ENCODE measurements around the gene SSH2.
"Not testable (repeated sequence)": the region's sequence is repeated elsewhere in the genome, so short reads cannot be mapped to it uniquely, and the experiment has no call there.

The SSH2 gene

DNA sequence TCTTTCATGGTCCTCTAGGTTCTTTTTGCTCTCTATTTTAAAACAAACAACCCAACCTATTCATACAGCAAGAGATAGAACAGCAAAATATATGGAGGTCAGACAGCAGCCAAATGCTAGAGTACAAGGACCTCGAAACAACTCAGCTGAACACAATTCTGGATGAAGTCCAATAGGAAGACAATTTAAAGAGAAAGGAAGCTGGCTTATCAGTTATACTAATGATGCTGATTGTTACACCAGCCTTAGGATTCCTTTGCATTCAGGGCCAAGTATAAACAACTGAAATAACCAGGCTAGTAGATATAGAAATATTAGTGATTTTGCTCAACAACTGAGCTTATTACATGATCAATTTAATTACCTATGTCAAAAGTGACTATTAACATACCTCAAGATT lies 2.5 kb downstream of the SSH2 start:
- no peak for DNase-seq (ENCODE audit: low read depth)

DNA sequence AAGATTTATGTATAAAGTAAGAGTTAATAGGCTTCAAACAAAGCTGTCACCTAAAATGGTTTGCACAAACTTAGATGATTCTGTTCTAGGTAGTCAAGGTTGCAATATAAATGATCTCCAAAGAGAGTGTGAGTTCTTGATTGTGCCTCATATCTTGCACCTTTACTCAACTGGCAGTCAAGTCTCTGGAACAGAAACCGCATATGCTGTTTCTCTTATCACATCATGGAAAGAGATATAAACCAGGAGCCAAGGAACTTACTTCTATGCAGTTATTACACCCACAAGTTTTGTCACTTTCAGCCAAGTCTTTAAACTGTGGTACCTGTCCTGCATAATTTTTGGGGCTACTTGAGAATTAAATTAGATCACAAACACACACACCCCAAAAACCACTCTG lies 5.2 kb downstream of the SSH2 start:
- DNase-seq (ENCODE audit: low read depth), result no peak

DNA sequence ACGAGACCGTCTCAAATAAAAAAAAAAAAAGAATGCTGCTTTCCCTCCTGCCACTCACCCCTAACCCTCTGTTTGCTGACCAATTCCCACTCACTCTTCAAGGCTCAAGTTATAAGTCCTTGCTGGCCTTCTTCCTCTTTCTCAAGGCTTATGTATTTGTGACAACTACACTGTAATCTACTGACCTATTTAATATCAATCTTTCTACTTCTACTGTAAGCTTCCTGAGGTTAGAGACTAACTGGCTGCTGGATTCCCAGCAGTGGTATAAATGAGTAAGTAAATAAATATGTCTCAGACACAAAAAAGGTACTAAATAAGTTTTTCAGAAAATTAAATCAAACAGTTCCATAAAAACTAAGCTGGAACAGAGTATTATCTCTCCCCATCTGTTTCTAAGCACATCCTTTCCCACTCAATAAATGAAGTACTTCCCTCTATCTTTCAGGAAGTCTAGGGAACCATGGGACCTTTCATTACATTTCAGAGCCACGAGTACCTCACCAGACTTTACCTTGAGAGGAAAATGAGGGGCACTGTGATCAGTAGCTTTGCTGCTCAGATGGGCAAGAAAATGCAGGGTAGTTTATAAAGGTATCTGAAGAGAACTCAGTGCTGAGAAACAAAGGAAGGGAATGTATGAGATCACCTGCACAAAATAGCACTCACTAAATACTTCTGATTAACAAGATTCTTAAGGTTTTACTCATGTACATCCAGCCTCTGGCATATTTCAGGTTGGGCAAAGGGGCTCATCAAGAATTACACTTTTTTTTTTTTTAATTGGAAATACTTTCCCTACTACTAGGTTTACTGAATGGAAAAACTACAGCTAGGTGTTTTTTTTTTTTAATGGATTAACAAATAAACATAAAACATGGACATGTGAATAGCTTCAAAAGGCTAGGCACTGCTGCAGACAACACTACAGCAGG lies 10.8 kb downstream of the SSH2 start:
- DNase-seq (ENCODE audit: low read depth), result no peak

DNA sequence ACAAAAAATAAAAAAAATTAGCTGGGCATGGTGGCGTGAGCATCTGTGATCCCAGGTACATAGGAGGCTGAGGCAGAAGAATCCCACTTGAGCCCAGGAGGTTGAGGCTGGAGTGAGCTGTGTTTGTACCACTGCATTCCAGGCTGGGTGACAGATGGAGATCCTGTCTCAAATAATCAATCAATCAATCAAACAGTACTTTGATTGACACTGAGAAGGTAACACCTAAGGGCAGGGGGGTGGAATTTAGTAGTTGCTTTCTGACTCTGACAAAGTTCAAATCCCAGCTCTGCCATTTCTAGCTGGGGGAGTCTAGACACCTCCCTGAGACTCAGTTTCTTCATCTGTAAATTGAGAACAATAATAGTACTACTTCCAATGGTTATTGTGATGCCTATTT lies 12.0 kb downstream of the SSH2 start:
- no peak for DNase-seq (ENCODE audit: low read depth)

DNA sequence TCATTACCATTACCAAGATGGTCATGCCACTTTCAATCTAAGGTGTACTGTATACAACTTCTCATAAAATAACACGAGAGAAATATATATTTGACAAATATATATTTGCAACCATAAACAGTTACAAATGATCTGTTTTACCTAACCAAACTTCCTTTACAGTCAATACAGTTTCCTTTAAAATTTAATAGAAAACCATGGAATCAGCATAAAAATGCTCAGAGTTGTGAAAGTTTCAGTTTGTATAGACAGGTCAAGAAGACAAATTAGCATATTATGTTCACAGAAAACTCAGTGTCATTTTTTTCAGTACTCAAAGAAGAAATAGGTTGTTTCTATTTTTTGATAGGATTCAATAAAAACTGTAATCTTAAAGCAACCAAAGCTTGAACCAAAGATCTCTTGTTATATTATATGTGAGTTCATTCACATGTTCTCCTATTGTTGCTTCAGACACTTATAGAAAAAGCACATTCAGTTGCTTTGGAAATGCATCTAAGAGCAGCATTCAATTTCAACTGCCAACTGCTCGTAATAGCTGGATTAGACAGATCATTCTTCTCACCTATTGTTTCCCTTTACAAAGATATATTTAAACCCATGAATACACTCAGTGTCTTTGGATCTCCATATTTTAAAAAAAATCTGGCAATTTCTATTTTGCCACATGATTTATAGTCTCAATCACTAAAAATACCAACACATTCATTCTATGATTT lies 15.1 kb downstream of the SSH2 start:
- no peak for DNase-seq (ENCODE audit: low read depth)

DNA sequence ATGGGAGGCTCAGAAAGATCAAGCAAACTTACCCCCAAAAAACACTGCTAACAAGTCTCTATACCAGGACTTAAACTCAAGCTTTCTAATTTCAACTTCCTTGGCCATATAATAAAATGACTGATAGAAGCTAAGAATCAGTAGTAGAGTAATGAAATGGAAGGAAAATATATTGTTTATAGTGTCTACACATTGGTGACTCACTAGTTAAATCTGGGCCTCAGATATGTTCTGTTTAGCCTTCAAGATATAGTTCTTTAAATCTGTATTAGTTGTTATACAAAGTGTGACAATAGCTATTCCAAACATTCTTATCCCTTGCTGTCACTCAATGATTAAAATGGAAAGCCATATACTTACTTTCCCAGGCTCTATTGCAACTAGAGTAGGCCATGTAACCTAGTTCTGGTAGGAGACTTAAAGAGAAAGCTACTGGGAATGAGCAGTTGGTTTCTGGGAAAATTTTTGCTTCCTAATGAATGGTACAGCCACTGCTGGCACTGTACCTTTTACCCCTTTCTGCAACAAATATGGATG lies 18.3 kb downstream of the SSH2 start:
- no peak for DNase-seq (ENCODE audit: low read depth)

DNA sequence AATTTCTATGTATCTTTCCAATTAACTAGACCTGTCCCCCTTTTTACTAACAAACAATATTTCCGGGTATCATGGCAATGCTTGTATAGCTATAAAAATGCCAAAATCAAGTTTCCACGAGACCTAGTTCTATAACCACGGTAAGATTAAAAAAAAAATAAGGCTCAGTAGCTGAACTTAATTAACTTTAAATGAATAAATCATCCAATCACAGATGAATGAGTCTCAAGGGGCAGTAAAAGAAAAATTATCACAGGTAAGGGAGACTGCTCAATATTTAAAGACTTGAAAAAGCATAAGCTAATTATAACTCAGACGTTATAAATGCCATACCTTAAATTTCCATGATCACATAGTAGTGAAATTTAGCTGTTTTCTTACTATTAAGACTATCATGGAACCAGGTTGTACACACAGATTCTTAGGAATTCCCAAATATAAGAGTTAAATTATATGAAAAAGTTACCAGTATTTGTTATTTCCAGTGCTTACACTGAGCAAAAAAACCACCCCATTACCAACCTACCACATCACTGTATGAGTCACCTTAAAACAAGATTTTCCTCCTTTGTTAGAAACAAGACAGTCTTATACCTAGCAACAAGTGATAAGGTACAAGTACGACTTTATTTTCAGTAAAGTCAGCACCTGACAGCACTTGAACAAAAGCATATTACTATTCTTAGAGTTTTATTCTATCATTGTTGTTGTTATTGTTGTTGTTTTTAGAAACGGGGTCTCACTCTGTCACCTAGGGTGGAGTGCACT lies 20.6 kb downstream of the SSH2 start:
- no peak for DNase-seq (ENCODE audit: low read depth)

DNA sequence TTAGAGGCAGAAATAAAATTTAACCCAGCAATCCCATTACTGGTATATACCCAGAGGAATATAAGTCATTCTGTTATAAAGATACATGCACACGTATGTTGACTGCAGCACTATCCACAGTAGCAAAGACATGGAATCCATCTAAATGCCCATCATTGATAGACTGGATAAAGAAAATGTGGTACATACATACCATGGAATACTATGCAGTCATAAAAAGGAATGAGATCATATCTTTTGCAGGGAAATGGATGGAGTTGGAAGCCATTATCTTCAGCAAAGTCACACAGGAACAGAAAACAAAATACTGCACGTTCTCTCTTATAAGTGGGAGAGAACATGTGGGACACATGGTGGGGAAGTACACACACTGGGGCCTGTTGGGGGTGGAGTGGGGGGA lies 23.1 kb downstream of the SSH2 start:
- DNase-seq (ENCODE audit: low read depth), result no peak

DNA sequence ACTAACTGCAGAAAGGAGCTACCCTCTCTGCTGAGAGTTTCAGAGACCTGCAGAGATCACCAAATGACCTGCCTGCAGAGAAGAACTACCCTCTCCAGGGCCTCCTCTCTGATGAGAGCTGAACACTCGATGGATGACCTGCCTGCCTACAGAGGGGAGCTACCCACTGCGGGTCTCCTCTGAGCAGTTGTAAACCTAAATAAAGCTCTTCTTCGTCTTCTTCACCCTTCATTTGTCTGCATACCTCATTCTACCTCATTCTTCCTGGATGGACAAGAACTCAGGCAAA lies 24.2 kb downstream of the SSH2 start:
- no peak for DNase-seq (ENCODE audit: low read depth)

DNA sequence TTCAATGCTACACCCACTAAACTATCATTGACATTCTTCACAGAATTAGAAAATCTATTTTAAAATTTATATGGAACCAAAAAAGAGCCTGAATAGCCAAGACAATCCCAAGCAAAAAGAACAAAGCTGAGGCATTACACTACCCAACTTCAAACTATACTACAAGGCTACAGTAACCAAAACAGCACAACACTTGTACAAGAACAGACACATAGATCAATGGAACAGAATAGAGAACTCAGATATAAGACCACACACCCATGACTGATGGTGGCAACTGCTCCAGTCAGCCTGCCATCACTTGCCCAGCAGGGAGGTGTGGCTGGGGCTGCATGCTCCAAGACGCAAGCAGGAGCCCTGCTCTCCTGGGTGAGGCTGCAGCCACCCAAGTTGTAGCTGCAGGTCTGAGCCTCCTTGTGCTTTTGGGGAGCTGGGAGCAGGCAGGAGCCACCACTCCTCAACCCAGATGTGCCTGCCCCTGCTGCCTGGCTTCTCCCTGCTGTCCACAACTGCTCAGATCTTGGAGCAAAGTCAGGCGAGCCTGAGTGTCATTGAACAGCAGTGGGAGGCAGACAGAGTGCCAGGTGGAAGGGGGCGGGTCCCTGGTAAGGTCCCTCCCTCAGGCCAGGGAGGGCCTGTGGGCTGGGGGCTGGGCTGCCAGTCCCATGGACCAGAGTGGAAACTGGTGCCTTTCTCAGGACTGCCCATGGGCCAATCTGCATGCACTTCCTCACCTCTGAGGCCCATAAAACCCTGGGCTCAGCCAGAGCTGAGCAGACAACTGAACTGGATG lies 24.7 kb downstream of the SSH2 start:
- no peak for DNase-seq (ENCODE audit: low read depth)

DNA sequence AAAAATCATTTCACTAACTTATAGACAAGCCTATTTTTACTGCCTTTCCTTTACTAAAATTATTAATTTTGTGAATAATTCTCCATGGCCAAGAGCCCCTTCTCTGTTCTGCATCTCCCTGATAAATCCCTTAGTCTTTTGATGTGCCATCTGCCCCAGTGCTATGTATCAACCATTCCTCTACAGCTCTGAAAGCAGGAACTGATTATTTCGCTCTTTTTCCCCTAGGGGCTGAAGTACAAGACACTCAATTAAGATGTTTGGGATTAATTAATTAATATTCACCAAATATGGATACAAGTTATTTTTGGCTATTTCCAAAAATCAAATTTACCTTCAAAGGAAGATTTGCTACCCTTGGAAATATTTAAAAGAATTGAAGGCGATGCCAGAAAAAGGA lies 26.6 kb downstream of the SSH2 start:
- DNase-seq (ENCODE audit: low read depth), result no peak

DNA sequence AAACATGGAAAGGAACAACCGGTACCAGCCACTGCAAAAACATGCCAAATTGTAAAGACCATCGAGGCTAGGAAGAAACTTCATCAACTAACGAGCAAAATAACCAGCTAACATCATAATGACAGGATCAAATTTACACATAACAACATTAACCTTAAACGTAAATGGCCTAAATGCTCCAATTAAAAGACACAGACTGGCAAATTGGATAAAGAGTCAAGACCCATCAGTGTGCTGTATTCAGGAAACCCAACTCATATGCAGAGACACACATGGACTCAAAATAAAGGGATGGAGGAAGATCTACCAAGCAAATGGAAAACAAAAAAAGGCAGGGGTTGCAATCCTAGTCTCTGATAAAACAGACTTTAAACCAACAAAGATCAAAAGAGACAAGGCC lies 32.9 kb downstream of the SSH2 start:
- DNase-seq (ENCODE audit: low read depth), result not testable (repeated sequence)

DNA sequence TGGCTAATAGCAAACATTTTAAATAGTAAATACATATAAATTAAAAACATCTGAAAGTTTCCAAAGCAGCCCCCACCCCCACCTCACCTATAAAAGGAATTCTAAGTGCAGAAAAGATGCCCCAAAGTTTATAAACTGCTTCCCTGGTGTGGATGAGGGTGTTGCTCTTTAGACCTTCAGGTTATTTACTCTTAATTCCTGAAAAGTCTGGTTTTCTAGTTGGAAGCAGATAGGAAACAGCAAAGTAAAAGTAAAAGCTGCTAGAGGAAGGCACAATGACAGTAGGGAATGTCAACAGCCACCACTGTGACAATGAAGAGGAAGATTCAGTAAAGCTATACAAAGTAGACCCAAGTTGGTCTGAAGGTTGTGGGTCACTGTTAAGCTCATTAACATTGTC lies 37.8 kb downstream of the SSH2 start:
- DNase-seq (ENCODE audit: low read depth), result no peak

DNA sequence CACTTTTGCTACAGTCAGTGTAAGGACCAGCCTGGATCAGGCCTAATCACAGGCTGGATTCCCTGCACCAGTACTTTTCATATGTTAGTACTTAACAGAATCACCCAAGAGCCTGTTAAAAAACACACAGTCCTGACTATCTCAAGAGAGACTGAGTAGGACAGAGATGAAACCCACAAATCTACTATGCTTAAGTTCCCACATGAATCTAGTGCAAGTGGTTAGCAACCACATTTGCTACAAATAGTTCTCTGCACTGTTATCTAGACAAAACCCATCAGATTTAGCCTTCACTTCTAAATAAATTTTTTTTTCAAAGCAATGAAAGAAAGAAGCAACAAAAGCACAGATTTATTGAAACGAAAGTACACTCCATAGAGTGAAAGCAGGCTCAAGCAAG lies 38.9 kb downstream of the SSH2 start:
- DNase-seq (ENCODE audit: low read depth), result no peak

DNA sequence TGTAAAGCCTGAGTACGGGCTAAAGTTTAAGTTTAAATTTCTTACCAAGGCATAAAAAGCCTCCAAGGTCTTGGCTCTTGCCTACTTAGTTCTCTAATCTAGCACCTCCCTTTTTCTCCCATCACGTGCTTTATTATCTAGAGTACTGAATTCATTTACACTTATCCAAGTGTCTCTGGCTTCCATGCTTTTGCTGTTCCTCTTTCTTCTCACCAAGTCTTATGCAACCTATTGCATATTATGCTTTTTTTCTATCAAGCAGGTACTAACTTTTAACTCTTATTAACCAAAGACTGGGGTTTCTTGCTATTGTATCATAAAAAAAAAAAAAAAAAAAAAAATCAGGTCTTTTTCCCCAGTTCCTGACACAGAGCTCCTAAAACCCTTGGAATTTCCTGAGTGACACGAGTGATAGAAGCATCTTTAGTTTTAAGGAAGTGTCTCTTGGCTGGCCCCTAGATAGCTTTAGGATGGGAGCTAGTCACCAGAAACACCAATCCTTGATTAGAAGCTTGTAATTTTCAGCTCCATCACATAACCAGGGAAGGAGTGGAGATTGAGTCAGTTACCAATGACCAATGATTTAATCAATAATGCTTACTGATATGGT lies 44.9 kb downstream of the SSH2 start:
- DNase-seq (ENCODE audit: low read depth), result no peak

DNA sequence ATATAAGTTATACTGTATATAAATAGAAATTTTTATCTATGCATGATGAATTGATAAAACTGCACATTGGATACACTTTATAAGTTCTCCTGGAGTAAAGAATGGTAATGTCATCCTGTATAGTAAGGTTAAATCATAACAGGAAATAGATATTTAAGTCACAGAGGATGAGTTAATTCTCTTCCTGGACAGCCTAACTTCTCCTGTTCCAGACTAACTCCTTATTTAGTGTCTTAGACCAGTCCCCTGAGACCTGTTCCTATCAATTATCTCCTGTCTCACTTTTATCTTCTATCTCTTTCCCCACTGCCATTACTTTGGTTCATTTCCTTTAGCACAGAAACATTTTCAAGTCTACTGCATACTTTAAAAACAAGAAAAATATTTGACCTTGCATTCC lies 46.5 kb downstream of the SSH2 start:
- DNase-seq (ENCODE audit: low read depth), result no peak

DNA sequence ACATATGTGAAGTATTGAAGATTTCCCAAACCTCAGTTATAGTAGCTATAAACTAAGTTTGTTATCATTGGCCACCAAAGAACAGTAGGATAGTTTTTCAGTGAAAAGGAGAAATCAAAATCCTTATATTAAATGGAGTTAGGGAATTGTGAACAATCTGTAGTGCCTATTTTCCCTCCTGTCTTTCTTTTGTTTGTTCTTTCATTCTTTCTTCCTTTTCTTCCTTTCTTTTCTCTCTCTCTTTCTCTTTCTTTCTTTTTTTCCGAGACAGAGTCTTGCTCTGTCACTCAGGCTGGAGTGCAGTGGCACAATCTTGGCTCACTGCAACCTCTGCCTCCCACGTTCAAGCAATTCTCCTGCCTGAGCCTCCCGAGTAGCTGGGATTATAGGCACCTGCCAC lies 48.8 kb downstream of the SSH2 start:
- DNase-seq (ENCODE audit: low read depth), result no peak

DNA sequence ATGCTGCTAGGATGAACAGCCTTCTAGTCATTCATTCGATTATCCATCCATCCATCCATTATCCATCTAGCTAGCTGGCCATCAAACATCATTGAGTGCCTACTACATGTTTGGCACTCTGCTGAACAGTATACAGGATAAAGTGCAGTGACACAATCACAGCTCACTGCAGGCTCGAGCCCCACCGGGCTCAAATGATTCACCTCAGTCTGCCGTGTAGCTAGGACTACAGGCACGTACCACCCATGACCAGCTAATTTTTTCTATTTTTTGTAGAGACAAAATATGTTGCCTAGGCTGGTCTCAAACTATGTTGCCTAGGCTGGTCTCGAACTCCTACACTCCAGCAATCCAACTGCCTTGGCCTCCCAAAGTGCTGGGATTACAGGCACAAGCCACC lies 50.0 kb downstream of the SSH2 start:
- DNase-seq (ENCODE audit: low read depth), result no peak

DNA sequence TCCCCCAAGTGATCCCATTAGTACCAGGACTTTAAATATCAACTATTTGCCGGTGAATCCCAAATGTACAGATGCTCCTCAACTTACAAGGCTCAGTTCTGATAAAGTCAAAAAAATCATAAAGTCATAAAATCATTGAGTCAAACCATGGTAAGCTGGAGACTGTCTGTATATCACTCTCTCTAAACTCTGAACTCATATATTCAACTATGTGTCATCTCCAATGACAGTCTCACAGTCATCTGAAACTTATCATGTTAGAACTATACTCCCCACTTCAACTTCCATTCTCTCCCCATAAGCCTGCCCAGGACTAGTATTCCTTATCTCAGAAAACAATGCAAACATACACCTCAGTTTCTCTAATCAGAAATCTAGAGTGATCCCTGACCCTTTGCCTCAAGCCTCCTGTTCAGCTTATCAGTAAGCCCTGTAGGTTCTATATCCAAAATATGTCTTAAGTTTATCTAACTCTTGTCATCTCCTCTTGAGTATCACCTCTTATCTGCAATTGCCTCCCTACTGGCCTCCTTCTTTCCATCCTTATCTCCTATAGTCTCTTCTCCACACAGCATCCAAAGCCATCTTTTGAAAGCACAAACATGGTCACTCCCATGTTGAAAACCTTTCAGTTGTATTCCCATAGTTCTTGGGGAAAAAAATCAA lies 55.0 kb downstream of the SSH2 start:
- DNase-seq (ENCODE audit: low read depth), result no peak

DNA sequence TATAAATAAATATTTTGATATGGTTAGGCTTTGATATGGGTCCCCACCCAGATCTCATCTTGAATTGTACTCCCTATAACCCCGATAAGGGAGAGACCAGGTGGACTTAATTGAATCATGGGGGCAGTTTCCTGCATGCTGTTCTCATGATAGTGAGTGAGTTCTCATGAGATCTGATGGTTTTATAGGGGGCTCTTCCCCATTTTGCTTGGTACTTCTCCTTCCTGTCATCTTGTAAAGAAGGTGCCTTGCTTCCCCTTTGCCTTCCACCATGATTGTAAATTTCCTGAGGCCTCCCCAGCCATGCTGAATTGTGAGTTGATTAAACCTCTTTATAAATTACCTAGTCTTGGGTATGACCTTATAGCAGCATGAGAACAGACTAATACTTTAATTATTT lies 55.7 kb downstream of the SSH2 start:
- DNase-seq (ENCODE audit: low read depth), result not testable (repeated sequence)

DNA sequence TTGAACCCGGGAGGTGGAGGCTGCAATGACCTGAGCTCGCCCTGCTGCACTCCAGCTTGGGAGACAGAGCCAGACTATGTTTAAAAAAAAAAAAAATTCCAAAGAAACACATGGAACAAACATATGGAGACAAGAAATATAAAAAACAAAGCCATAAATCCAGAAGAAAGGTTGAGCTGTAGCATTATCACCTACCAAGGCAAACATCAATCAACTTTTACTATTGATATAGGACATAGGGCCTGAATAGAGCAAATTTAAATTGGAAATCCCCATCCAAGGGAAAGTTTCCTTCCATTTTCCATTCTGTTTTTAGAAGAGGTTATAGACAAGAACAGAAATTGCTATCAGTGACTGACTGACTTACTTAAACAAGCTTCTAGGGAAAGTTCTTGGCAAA lies 56.6 kb downstream of the SSH2 start:
- DNase-seq (ENCODE audit: low read depth), result no peak
